B cell (primary cell): ENCODE results near the gene OTUB2.

Experiments used
- EZH2 ChIP-seq: IDR thresholded peaks from 2 replicates; pipeline ENCODE4 v1.6.1; 2012; ENCODE audit warnings: borderline replicate concordance, low read depth, mild to moderate bottlenecking, moderate library complexity, low read length; ENCODE audit not compliant: insufficient read depth, poor library complexity, severe bottlenecking
- TF ChIP-seq, protein P1 (sequence below): fragments of 200-600 bp; IDR thresholded peaks from one replicate; pipeline ENCODE4 v1.8.0; 2022; ENCODE audit warnings: antibody characterized with exemption, mild to moderate bottlenecking

DNA sequence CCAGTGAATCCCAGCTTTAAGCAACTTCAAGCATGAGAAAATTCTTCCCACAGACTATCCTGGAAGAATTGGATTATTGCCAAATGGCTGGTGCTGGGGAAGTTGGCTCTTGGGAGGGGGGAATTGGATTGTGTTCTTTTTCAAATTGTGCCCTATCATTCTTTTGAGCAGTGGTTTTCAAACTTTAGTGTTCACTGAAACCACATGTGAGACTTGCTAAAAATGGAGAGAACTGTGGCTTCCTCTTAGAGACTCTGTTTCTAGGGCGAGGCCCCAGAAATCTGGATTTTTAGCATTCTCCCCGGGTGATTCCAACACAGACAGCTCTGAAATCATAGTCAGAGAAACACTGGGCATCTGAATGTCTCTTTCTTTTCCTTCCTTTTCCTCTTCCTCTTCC, 14.3 kb upstream of the OTUB2 start:
- TF ChIP-seq, protein P1, sequence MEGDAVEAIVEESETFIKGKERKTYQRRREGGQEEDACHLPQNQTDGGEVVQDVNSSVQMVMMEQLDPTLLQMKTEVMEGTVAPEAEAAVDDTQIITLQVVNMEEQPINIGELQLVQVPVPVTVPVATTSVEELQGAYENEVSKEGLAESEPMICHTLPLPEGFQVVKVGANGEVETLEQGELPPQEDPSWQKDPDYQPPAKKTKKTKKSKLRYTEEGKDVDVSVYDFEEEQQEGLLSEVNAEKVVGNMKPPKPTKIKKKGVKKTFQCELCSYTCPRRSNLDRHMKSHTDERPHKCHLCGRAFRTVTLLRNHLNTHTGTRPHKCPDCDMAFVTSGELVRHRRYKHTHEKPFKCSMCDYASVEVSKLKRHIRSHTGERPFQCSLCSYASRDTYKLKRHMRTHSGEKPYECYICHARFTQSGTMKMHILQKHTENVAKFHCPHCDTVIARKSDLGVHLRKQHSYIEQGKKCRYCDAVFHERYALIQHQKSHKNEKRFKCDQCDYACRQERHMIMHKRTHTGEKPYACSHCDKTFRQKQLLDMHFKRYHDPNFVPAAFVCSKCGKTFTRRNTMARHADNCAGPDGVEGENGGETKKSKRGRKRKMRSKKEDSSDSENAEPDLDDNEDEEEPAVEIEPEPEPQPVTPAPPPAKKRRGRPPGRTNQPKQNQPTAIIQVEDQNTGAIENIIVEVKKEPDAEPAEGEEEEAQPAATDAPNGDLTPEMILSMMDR = no peak
- no peak for TF ChIP-seq EZH2
